Left ventricle myocardium inferior (tissue), 1 donor: ENCODE measurements around the gene RPL41. TPM values are rescaled to one million over a fixed set of nuclear protein-coding genes. Genes with fewer than 3 reads are reported as not detected.
"Not testable (repeated sequence)": the region's sequence is repeated elsewhere in the genome, so short reads cannot be mapped to it uniquely, and the experiment has no call there.

ENCODE experiments used
- DNase-seq: peaks from one replicate; pipeline ENCODE4 v3.0.0-alpha.2; 2020
- H3K27ac ChIP-seq: fragments of 200-600 bp; replicated peaks from 2 replicates; pipeline ENCODE4 v1.8.0; 2021
- H3K27me3 ChIP-seq: fragments of 200-600 bp; 2 replicates; pipeline ENCODE4 v1.8.0; 2021; ENCODE audit warnings: low read depth
- H3K36me3 ChIP-seq: fragments of 200-600 bp; 2 replicates; pipeline ENCODE4 v1.8.0; 2021
- H3K4me1 ChIP-seq: fragments of 200-600 bp; 2 replicates; pipeline ENCODE4 v1.8.0; 2021
- H3K4me3 ChIP-seq: fragments of 200-600 bp; 2 replicates; pipeline ENCODE4 v1.8.0; 2021; ENCODE audit warnings: mild to moderate bottlenecking, moderate library complexity
- H3K9me3 ChIP-seq: fragments of 200-600 bp; replicated peaks from 2 replicates; pipeline ENCODE4 v1.8.0; 2021
- intact Hi-C: fragments of 100-400 bp; cut with micrococcal nuclease; formaldehyde crosslinking; loops from one replicate; pipeline ENCODE4 v1.11.0; 2022
- long read RNA-seq: library from polyadenylated mRNA; unstranded; transcript quantifications from one replicate; pipeline ENCODE4 v2.0.0, GENCODE V29; 2021
- total RNA-seq: library from RNA; stranded (reverse); fragmentation: NEBNext Ultra II Directional; extraction: Animal tissue kit (Norgen Biotek cat#: 25700); gene quantifications from one replicate; pipeline ENCODE4 v1.2.1, GENCODE V29; 2021
- TF ChIP-seq, protein P1 (sequence below): fragments of 200-600 bp; IDR thresholded peaks from 2 replicates; pipeline ENCODE4 v1.8.0; 2021; ENCODE audit warnings: antibody characterized with exemption, mild to moderate bottlenecking, borderline replicate concordance
- donor health status: DM: no; HTN: yes; CAD: no; lungs with severe emphysema.

The RPL41 gene
- total RNA-seq, result 1,892 TPM
- long read RNA-seq, transcript RPL41-204 (3 exons, 699 nt), result minor isoform, 43 of 828 reads
- long read RNA-seq, transcript RPL41-202 (4 exons, 469 nt), result major isoform, 761 of 828 reads
- long read RNA-seq, partial matches to known transcripts, result 13 of 828 reads
- long read RNA-seq, other reads (novel, unspliced or antisense), result 8 of 828 reads

GRCh38 chr12:56116267-56117081, at the start of gene RPL41:
RPL41 (plus strand) TSS chr12:56116633.
- DNase-seq, result peak; percentile 95
- Histone ChIP-seq H3K36me3 (peaks cover 36% of the 10 kb centered on the region), H3K27ac (peak within 1 kb of the TSS; percentile 91), H3K4me1 (peaks cover 52% of the 10 kb centered on the region), H3K9me3 (no peaks in the 10 kb centered on the region), H3K4me3 (peak within 1 kb of the TSS; percentile 91), H3K27me3 (no peaks in the 10 kb centered on the region)
- TF ChIP-seq, protein P1, sequence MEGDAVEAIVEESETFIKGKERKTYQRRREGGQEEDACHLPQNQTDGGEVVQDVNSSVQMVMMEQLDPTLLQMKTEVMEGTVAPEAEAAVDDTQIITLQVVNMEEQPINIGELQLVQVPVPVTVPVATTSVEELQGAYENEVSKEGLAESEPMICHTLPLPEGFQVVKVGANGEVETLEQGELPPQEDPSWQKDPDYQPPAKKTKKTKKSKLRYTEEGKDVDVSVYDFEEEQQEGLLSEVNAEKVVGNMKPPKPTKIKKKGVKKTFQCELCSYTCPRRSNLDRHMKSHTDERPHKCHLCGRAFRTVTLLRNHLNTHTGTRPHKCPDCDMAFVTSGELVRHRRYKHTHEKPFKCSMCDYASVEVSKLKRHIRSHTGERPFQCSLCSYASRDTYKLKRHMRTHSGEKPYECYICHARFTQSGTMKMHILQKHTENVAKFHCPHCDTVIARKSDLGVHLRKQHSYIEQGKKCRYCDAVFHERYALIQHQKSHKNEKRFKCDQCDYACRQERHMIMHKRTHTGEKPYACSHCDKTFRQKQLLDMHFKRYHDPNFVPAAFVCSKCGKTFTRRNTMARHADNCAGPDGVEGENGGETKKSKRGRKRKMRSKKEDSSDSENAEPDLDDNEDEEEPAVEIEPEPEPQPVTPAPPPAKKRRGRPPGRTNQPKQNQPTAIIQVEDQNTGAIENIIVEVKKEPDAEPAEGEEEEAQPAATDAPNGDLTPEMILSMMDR, result no peak
- intact Hi-C loops, result loop anchor here (5.0 kb wide), 2 partner anchors 41 to 76 kb away; partner anchors contain the start of gene MYL6

DNA sequence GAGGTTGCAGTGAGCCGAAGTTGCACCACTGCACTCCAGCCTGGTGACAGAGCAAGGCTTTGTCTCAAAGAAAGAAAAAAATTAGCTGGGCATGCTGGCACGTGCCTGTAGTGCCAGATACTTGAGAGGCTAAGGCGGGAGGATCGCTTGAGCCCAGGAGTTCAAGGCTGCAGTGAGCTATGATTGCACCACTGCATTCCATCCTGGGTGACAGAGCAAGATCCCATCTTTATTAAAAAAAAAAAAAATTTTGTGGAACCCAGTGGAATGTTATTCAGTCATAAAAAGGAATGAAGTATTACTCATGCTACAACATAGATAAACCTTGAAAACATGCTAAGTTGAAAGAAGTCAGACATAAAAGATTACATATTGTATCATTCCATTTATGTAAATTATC, 44.8 kb upstream of the RPL41 start:
- TF ChIP-seq, protein P1, result no peak
- Histone ChIP-seq H3K4me3 (no peak overlapping the region), H3K27ac (no peak overlapping the region), H3K4me1 (no peaks in the 10 kb centered on the region), H3K9me3 (no peaks in the 10 kb centered on the region), H3K27me3 (peaks cover 10% of the 10 kb centered on the region), H3K36me3 (no peaks in the 10 kb centered on the region)
- DNase-seq, result no peak
- intact Hi-C loops, result no loop called here

GRCh38 chr12:56074396-56074795, 42.0 kb upstream of the RPL41 start:
- peaks cover 10% of the 10 kb centered on the region for H3K27me3 ChIP-seq
- TF ChIP-seq, protein P1, result no peak
- no peak overlapping the region for H3K4me3 ChIP-seq
- no peaks in the 10 kb centered on the region for H3K36me3 ChIP-seq
- no peak overlapping the region for H3K27ac ChIP-seq
- no peaks in the 10 kb centered on the region for H3K9me3 ChIP-seq
- peaks cover 9% of the 10 kb centered on the region for H3K4me1 ChIP-seq
- intact Hi-C loops, result no loop called here
- no peak for DNase-seq

DNA sequence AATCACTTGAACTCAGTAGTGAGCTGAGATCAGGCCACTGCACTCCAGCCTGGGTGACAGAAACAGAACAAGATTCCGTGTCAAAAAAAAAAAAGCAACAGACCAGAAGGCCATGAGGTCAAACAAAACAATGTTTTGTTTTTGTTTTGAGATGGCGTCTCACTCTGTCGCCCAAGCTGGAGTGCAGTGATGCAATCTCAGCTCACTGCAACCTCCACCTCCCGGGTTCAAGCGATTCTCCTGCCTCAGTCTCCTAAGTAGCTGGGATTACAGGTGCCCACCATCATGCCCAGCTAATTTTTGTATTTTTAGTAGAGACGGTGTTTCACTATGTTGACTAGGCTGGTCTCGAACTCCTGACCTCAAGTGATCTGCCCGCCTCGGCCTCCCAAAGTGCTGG, 38.5 kb upstream of the RPL41 start:
- H3K27ac ChIP-seq, DNase-seq, intact Hi-C loops, H3K36me3 ChIP-seq, H3K9me3 ChIP-seq, H3K4me3 ChIP-seq: not testable (repeated sequence)
- Histone ChIP-seq H3K27me3 (peaks cover 26% of the 10 kb centered on the region), H3K4me1 (peaks cover 21% of the 10 kb centered on the region)

DNA sequence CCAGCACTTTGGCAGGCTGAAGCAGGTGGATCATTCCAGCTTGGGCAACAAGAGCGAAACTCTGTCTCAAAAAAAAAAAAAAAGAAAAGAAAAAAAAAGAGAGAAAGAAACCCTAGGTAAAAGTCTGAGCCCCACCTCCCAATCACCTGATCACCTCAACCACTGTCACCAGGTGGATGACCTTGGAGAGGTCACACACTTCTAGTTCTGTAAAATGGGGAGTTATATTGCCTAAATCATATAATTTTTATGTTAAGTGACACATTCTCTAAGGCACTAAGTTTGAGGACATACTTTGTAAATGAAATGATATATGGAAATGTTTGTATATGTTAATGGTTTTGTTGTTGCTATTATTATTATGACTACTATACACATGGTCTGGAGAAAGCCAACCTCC, 38.0 kb upstream of the RPL41 start:
- peaks cover 26% of the 10 kb centered on the region for H3K27me3 ChIP-seq
- TF ChIP-seq, protein P1, result no peak
- peaks cover 21% of the 10 kb centered on the region for H3K4me1 ChIP-seq
- peak overlapping the region; percentile 70 for H3K4me3 ChIP-seq
- no peak overlapping the region for H3K27ac ChIP-seq
- intact Hi-C loops, result no loop called here
- no peaks in the 10 kb centered on the region for H3K36me3 ChIP-seq
- H3K9me3 ChIP-seq, result no peaks in the 10 kb centered on the region
- DNase-seq, result no peak
